Endometrial microvascular endothelial cells (primary cell): ENCODE data around the gene NSD1. TPM values are rescaled to one million over a fixed set of nuclear protein-coding genes. Genes with fewer than 3 reads are reported as not detected.

Experiments
- total RNA-seq: library from RNA; depleted of rRNA; stranded (reverse); fragments of >200 nt; gene quantifications from one replicate; pipeline ENCODE4 v1.2.3, GENCODE V29; 2015; ENCODE audit errors: inconsistent ontology term

The NSD1 gene
- total RNA-seq, 1 donor from 2014 or later, result 34.3 TPM

Other genes starting within 250 kb of the NSD1 start
- gene HK3, start 234.4 kb upstream of the NSD1 start, total RNA-seq, result not detected
- gene UIMC1, start 127.0 kb upstream of the NSD1 start, total RNA-seq, result 35.5 TPM
- 13.5 TPM for gene ZNF346, start 111.1 kb upstream of the NSD1 start, total RNA-seq
- gene FGFR4, start 46.9 kb upstream of the NSD1 start, total RNA-seq, result not detected
- gene RAB24, start 169.9 kb downstream of the NSD1 start, total RNA-seq, result 20.3 TPM
- 226 TPM for gene PRELID1, start 170.0 kb downstream of the NSD1 start, total RNA-seq
- 48.7 TPM for gene MXD3, start 178.1 kb downstream of the NSD1 start, total RNA-seq
- gene LMAN2, start 217.9 kb downstream of the NSD1 start, total RNA-seq, result 318 TPM
- gene RGS14, start 224.2 kb downstream of the NSD1 start, total RNA-seq, result 7.2 TPM